Measurements from ENCODE around the gene TRH.

- TF ChIP-seq CTCF (conservative IDR thresholded peaks at IDR 0.05; ENCODE audit: low read depth, low read length) (no peak), USF2 (IDR thresholded peaks at IDR 0.05; ENCODE audit: low read depth, low read length) (no peak), CEBPB (IDR thresholded peaks at IDR 0.05; ENCODE audit: low read depth, low read length) (no peak), MXI1 (IDR thresholded peaks at IDR 0.05; ENCODE audit: borderline replicate concordance, low read depth, low read length) (no peak), RAD21 (IDR thresholded peaks at IDR 0.05; ENCODE audit: low read length) (no peak), MAZ (IDR thresholded peaks at IDR 0.05; ENCODE audit: borderline replicate concordance, low read depth, low read length) (no peak), SMC3 (IDR thresholded peaks at IDR 0.05; ENCODE audit: low read depth, low read length) (no peak), ELK1 (IDR thresholded peaks at IDR 0.05; ENCODE audit: borderline replicate concordance, low read depth, low read length) (no peak), CHD1 (IDR thresholded peaks at IDR 0.05; ENCODE audit: low read depth, low read length) (no peak), BHLHE40 (IDR thresholded peaks at IDR 0.05; ENCODE audit: low read depth, low read length) (no peak)
Observed at GRCh38 chr3:129996073-129996472, 21.6 kb downstream of the TRH start.
